ENCODE results near the gene OSR1.

OSR1 gene

DNA sequence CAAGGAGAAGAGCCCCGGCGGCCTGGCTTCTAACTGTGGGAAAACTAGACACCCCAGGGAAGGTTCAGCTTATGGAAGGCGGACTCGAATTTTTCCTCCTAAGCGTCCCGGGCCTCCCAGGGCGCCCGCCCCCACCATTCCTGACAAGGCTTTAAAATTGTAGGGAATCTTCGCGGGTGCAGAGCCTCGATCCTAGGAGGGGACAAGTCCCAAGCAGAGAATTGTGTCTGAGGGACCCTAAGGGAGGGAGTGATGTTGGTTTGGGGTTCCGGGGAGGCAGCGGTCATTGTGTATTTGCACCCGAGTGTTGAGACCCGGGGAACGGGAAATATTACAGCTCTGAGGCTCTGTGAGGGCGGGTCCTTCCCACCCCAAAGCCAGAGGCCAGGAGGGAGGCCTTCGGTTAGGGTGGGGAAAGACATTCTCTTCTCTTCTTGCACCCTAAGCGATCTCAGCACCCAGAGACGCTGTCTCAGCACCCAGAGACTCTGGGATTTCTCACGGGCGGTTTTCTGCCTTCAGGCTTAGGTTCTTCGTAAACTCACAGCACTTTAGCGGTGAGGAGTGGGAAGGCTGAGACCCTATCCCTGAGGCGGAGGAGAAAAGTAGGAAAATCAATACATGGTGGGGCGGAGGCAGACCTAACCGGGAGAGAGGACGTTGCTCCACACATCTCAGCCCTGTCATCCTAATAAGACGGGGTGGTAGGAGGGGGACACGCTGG lies 7.6 kb downstream of the OSR1 start:
- H3K4me3 ChIP-seq (ENCODE audit: low read depth, low read length): peak overlapping the region; percentile 46; the same call in 1 of the 2 replicates
- H3K27me3 ChIP-seq (ENCODE audit: control insufficient read depth, insufficient read depth, low read length): peaks cover 87% of the 10 kb centered on the region
- H3K9me3 ChIP-seq (ENCODE audit: control insufficient read depth, insufficient read depth, low read length): no peaks in the 10 kb centered on the region
- no peak overlapping the region for H3K9ac ChIP-seq (ENCODE audit: low read depth, low read length)
- H3K4me1 ChIP-seq (ENCODE audit: control insufficient read depth, insufficient read depth, low read length): peaks cover 14% of the 10 kb centered on the region
- H3K36me3 ChIP-seq (ENCODE audit: control insufficient read depth, insufficient read depth, low read length): no peaks in the 10 kb centered on the region
- H3K27ac ChIP-seq (ENCODE audit: low read depth, low read length): no peak overlapping the region

DNA sequence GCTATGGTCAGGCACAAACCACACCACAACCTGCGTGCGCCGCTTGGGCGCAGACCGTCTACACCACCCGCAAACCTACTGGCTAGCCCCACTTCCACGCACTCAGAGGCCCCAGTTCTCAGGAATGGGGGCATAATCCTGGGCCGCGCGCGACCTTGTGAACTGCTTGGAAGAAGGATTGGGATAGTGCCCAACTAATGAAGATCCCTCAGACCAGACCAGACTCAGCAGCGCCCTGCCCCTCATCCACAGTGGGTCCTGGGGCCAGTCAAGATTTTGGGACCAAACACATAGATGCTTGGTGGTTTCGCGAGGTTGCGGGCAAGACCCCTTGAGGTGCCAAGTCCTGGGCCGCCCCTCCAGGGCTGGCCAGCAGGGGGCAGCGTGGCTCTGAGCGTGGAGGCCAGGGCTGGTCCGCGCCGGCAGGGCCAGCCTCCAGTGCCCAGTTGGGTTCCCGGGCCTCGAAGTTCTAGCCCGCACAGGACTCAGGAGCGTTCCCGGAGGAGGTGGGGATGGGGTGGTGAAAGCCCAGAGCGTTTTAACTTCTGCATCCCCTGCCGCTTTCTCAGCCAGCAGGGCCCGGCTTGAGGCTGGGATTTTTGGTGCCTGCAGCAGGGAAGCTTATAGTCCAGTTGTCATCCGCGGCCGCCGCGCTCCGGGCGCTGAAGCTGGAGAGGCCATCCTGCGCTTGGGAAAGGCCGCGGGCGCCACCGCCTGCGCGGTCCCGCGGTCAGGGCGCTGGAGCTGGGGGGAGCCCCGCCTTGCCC lies 8.3 kb downstream of the OSR1 start:
- peak overlapping the region; percentile 46; the same call in 1 of the 2 replicates for H3K4me3 ChIP-seq (ENCODE audit: low read depth, low read length)
- peaks cover 80% of the 10 kb centered on the region for H3K27me3 ChIP-seq (ENCODE audit: control insufficient read depth, insufficient read depth, low read length)
- H3K9me3 ChIP-seq (ENCODE audit: control insufficient read depth, insufficient read depth, low read length): no peaks in the 10 kb centered on the region
- no peaks in the 10 kb centered on the region for H3K36me3 ChIP-seq (ENCODE audit: control insufficient read depth, insufficient read depth, low read length)
- H3K27ac ChIP-seq (ENCODE audit: low read depth, low read length): no peak overlapping the region
- no peak overlapping the region for H3K9ac ChIP-seq (ENCODE audit: low read depth, low read length)
- peaks cover 14% of the 10 kb centered on the region for H3K4me1 ChIP-seq (ENCODE audit: control insufficient read depth, insufficient read depth, low read length)

DNA sequence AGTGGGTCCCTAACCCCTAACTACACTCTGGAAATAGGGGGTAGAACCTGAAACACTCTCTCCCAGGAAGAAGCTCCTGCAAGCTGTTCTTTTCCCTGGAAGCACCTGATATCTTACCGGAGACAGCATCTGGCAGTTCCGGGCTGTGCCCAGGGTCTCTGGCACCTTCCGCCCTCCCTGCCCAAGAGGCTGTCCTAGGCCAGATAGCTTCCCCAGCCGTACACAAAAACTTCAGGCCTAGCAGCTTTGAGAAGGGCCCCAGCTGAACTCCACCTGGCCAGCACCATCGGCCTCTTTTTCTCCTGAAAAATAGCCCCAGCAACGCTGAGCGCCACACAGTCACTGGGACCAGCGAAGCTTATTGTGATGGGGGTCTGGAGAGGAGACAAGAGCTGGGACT lies 9.7 kb downstream of the OSR1 start:
- H3K36me3 ChIP-seq (ENCODE audit: control insufficient read depth, insufficient read depth, low read length): no peaks in the 10 kb centered on the region
- peaks cover 14% of the 10 kb centered on the region for H3K4me1 ChIP-seq (ENCODE audit: control insufficient read depth, insufficient read depth, low read length)
- H3K4me3 ChIP-seq (ENCODE audit: low read depth, low read length): peak overlapping the region; percentile 93; the same call in 1 of the 2 replicates
- H3K9me3 ChIP-seq (ENCODE audit: control insufficient read depth, insufficient read depth, low read length): no peaks in the 10 kb centered on the region
- peaks cover 66% of the 10 kb centered on the region for H3K27me3 ChIP-seq (ENCODE audit: control insufficient read depth, insufficient read depth, low read length)
- no peak overlapping the region for H3K9ac ChIP-seq (ENCODE audit: low read depth, low read length)
- H3K27ac ChIP-seq (ENCODE audit: low read depth, low read length): no peak overlapping the region

DNA sequence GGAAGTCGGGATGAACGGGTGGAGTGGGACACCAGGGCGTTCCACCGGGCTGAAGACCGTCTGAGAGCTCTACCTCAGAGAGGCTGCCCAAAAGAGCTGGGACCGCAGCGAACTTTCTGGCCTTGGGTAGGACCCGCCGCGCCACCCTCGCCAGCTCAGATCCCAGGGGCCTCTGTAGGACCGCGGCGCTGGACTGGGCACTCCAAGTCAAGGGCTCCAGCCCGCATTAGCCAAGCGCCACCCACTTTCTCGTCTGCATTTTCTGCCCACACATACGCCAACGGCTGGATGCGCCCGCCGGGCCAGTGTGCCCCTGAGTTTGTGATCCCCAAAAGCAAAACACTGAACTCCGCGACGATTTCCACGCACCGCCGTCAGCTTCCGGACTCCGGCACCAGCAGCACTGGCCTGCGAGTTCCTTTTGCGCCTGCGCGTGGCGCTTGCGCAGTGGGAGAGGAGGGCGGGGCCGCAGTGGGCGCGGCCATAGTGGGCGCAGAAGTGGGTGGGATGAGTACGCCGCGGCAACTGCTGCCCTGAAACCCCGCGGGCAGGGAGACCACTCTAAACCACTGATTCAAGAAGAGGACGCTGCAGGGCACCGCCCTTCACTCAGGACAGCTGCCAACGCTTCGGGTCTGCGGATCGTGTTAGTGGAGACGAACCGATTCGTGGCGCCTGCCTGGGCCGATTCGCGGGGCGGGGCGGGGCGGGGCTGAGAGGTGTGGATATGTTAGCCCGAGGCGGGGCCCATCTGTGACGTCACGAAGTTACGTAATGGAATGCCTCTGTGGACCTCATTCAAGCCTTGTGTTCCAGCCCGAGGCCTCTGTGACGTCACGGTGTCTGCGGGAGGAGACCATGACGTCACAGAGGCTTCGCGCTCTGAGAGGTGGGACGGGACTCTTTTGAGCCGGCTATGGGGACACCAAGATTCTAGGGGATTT lies 10.5 kb downstream of the OSR1 start:
- Histone ChIP-seq H3K27ac (ENCODE audit: low read depth, low read length) (no peak overlapping the region), H3K4me1 (ENCODE audit: control insufficient read depth, insufficient read depth, low read length) (peaks cover 6% of the 10 kb centered on the region), H3K36me3 (ENCODE audit: control insufficient read depth, insufficient read depth, low read length) (no peaks in the 10 kb centered on the region), H3K27me3 (ENCODE audit: control insufficient read depth, insufficient read depth, low read length) (peaks cover 58% of the 10 kb centered on the region), H3K9ac (ENCODE audit: low read depth, low read length) (peak overlapping the region; percentile 67), H3K4me3 (ENCODE audit: low read depth, low read length) (peak overlapping the region; percentile 93), H3K9me3 (ENCODE audit: control insufficient read depth, insufficient read depth, low read length) (no peaks in the 10 kb centered on the region)

DNA sequence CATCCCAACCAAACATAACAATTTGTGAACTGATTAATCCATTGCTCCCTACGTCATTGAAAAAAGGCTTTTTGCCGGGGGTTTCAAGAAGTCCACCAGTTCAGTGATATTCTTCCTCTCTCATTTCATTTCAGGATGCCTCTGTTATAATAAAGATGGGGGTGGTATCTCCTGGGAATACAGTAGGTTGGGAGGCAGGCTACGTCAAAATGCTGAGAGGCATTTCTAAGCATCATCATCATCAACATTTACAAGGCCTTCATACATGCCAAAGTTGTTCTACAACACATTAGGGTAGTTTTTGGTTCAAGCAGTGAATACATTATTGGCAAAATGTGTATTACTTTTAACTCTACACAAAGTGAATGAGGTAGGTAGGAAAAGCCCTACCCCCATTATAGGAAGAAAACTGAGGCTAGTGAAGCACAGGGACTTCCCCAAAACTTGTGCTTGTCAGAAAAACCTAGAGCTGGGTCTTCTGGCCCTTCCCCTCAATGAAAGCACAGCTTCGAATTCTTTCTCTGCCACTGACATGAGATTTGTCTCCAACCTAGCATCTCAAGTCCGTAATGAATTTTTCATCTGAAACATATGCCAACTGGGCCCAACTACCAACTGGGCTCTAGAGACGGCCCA lies 11.3 kb downstream of the OSR1 start:
- Histone ChIP-seq H3K9me3 (ENCODE audit: control insufficient read depth, insufficient read depth, low read length) (no peaks in the 10 kb centered on the region), H3K4me1 (ENCODE audit: control insufficient read depth, insufficient read depth, low read length) (peaks cover 2% of the 10 kb centered on the region), H3K36me3 (ENCODE audit: control insufficient read depth, insufficient read depth, low read length) (no peaks in the 10 kb centered on the region), H3K27me3 (ENCODE audit: control insufficient read depth, insufficient read depth, low read length) (peaks cover 50% of the 10 kb centered on the region), H3K27ac (ENCODE audit: low read depth, low read length) (no peak overlapping the region), H3K4me3 (ENCODE audit: low read depth, low read length) (peak overlapping the region; percentile 93), H3K9ac (ENCODE audit: low read depth, low read length) (peak overlapping the region; percentile 67)

DNA sequence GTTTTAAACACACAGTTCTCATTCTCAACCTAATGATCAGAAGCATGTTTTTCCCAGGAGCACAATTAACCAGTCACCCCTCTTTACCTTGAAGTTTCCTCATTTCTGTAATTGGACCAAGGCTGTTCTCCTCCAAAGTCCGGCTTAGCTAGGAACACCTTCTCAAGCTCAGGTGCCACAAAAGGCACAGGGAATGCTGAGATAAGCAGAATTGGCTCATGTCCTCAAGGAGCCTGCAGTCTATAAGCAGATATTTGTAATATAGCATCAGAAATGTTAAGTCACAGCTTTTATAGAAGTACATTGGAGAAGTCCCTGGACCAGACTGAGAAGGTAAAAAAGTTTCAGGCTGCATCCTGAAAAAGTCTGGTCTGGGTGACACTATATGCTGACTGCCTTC lies 20.7 kb downstream of the OSR1 start:
- H3K4me3 ChIP-seq (ENCODE audit: low read depth, low read length): no peak overlapping the region

DNA sequence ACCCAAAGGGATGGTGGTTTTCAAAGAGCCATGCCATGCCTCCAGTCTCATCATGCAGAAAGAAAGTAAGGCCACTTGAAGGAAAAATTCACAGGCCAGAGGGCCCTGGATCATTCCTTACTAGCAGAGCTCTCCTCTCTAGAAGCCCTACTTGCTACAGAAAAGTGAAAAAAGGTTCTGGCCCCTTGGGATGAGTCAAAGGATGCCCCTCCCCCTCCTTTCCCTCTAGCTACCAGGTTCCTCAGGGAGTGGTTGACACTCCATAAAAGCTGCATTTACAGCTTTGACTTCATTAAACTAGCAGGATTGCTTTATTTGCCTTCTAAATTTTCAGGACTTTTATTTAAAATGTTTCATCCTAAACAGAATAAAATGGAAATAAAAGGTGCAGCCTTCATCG lies 21.2 kb downstream of the OSR1 start:
- H3K27ac ChIP-seq (ENCODE audit: low read depth, low read length): no peak overlapping the region
- no peaks in the 10 kb centered on the region for H3K9me3 ChIP-seq (ENCODE audit: control insufficient read depth, insufficient read depth, low read length)
- H3K27me3 ChIP-seq (ENCODE audit: control insufficient read depth, insufficient read depth, low read length): no peaks in the 10 kb centered on the region
- H3K4me3 ChIP-seq (ENCODE audit: low read depth, low read length): no peak overlapping the region
- no peaks in the 10 kb centered on the region for H3K4me1 ChIP-seq (ENCODE audit: control insufficient read depth, insufficient read depth, low read length)
- no peaks in the 10 kb centered on the region for H3K36me3 ChIP-seq (ENCODE audit: control insufficient read depth, insufficient read depth, low read length)
- no peak overlapping the region for H3K9ac ChIP-seq (ENCODE audit: low read depth, low read length)

More for the DNA sequence above, 20.7 kb downstream of the OSR1 start:
- Histone ChIP-seq H3K36me3 (ENCODE audit: control insufficient read depth, insufficient read depth, low read length) (no peaks in the 10 kb centered on the region), H3K9ac (ENCODE audit: low read depth, low read length) (no peak overlapping the region), H3K4me1 (ENCODE audit: control insufficient read depth, insufficient read depth, low read length) (no peaks in the 10 kb centered on the region), H3K27ac (ENCODE audit: low read depth, low read length) (no peak overlapping the region), H3K27me3 (ENCODE audit: control insufficient read depth, insufficient read depth, low read length) (no peaks in the 10 kb centered on the region), H3K9me3 (ENCODE audit: control insufficient read depth, insufficient read depth, low read length) (no peaks in the 10 kb centered on the region)

DNA sequence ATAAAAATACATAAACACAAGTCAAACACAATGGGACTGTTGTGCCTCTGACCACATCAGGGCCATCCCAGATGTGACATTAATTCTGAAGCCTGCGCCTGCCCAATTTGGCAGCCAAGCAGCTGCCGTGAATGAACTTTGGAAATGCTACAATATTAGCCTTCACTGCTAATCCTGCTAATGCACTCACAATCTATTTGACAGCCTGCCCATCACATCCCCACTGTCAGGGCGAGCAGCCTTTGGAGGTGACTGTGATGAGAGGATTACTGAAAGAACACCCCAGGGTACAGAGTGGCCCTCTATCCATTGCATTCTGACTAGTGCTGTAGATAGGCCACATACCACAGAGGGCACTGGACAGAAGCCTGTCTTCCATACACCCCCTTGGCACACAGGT lies 21.6 kb downstream of the OSR1 start:
- H3K27me3 ChIP-seq (ENCODE audit: control insufficient read depth, insufficient read depth, low read length): no peaks in the 10 kb centered on the region
- H3K4me3 ChIP-seq (ENCODE audit: low read depth, low read length): no peak overlapping the region
- no peaks in the 10 kb centered on the region for H3K9me3 ChIP-seq (ENCODE audit: control insufficient read depth, insufficient read depth, low read length)
- H3K9ac ChIP-seq (ENCODE audit: low read depth, low read length): no peak overlapping the region
- no peaks in the 10 kb centered on the region for H3K36me3 ChIP-seq (ENCODE audit: control insufficient read depth, insufficient read depth, low read length)
- H3K27ac ChIP-seq (ENCODE audit: low read depth, low read length): no peak overlapping the region
- H3K4me1 ChIP-seq (ENCODE audit: control insufficient read depth, insufficient read depth, low read length): no peaks in the 10 kb centered on the region

DNA sequence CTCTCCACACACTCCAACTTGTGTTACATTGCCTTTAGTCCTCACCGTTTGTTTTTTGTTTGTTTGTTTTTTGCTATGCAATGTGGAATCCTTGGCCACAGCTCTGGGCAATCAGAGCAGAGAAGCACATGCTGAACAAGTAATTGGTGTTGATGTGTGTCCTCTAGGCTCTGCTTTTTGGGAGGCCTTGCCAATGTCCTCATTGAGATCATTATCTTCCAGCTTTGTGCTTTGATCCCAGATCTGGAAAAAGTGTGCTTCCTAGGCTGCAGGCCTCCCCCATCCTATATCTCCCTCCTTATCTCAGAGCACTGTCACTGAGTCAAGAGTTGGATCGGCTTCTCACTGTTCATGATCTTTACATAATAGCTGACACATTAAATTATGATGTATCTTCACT lies 25.9 kb downstream of the OSR1 start:
- Histone ChIP-seq H3K27ac (ENCODE audit: low read depth, low read length) (no peak overlapping the region), H3K27me3 (ENCODE audit: control insufficient read depth, insufficient read depth, low read length) (no peaks in the 10 kb centered on the region), H3K9ac (ENCODE audit: low read depth, low read length) (no peak overlapping the region), H3K36me3 (ENCODE audit: control insufficient read depth, insufficient read depth, low read length) (no peaks in the 10 kb centered on the region), H3K4me3 (ENCODE audit: low read depth, low read length) (no peak overlapping the region), H3K4me1 (ENCODE audit: control insufficient read depth, insufficient read depth, low read length) (no peaks in the 10 kb centered on the region), H3K9me3 (ENCODE audit: control insufficient read depth, insufficient read depth, low read length) (no peaks in the 10 kb centered on the region)

DNA sequence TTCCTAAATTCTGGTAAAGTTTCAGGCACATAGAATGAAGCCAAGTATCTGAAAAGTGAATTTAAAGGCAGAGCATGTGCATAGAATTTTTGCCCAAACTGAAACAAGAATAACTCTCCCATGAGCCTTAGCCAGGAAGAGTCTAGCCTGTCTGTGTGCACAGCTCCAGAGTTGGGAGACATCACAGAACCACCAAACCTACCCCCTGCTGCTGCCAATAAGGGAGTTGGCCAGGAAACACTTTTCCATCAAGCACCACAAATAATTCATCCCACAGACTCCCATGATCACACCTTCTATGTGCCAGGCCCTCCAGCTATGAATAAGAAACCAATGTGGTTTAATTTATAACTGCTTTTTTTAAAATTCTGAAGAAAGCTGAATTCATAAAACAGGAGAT lies 27.0 kb downstream of the OSR1 start:
- H3K9me3 ChIP-seq (ENCODE audit: control insufficient read depth, insufficient read depth, low read length): no peaks in the 10 kb centered on the region
- H3K4me1 ChIP-seq (ENCODE audit: control insufficient read depth, insufficient read depth, low read length): no peaks in the 10 kb centered on the region
- no peak overlapping the region for H3K9ac ChIP-seq (ENCODE audit: low read depth, low read length)
- H3K36me3 ChIP-seq (ENCODE audit: control insufficient read depth, insufficient read depth, low read length): no peaks in the 10 kb centered on the region
- H3K27ac ChIP-seq (ENCODE audit: low read depth, low read length): no peak overlapping the region
- H3K27me3 ChIP-seq (ENCODE audit: control insufficient read depth, insufficient read depth, low read length): no peaks in the 10 kb centered on the region
- no peak overlapping the region for H3K4me3 ChIP-seq (ENCODE audit: low read depth, low read length)

Measured in HUES48 (cell line).